Fibroblast of skin of back (primary cell): ENCODE results near the gene ANXA9.

Experiments
- DNase-seq: peaks from one replicate; pipeline ENCODE4 v3.0.0-alpha.2; 2013

ANXA9 gene

GRCh38 chr1:150974580-150975478 lies 7.3 kb upstream of the ANXA9 start, which contains the start of gene CERS2:
Gene CERS2 (minus strand): TSS chr1:150974835. CDS start chr1:150969090, 5,745 bp downstream.
- peak; percentile 86 for DNase-seq

- DNase-seq, result no peak
Measured at GRCh38 chr1:150976401-150976821, 5.7 kb upstream of the ANXA9 start.

- peak; percentile 76 for DNase-seq
Measured at GRCh38 chr1:150976879-150977694, 5.0 kb upstream of the ANXA9 start.

- peak; percentile 86 for DNase-seq
Measured at GRCh38 chr1:150979092-150980056, 2.7 kb upstream of the ANXA9 start.

- DNase-seq, result peak; percentile 26
Measured at GRCh38 chr1:150981177-150981804, 801 bp upstream of the ANXA9 start.

GRCh38 chr1:150985179-150985825 lies 3.2 kb downstream of the ANXA9 start:
- DNase-seq, result no peak

GRCh38 chr1:150987924-150988323 lies 5.8 kb downstream of the ANXA9 start:
- no peak for DNase-seq

- no peak for DNase-seq
Measured at GRCh38 chr1:150992626-150993025, 10.5 kb downstream of the ANXA9 start.

- no peak for DNase-seq
Measured at GRCh38 chr1:150994248-150994647, 12.2 kb downstream of the ANXA9 start.

- no peak for DNase-seq
Measured at GRCh38 chr1:150995460-150995859, 13.4 kb downstream of the ANXA9 start.

- peak; percentile 23 for DNase-seq
Measured at GRCh38 chr1:150995896-150996295, 13.8 kb downstream of the ANXA9 start.

- DNase-seq, result no peak
Measured at GRCh38 chr1:150997126-150997872, 15.2 kb downstream of the ANXA9 start.

- no peak for DNase-seq
Measured at GRCh38 chr1:150997949-150998348, 15.9 kb downstream of the ANXA9 start.

- peak; percentile 43 for DNase-seq
Measured at GRCh38 chr1:150999051-150999674, 17.1 kb downstream of the ANXA9 start.

- DNase-seq, result no peak
Measured at GRCh38 chr1:150999926-151000325, 17.8 kb downstream of the ANXA9 start.

GRCh38 chr1:151000408-151000807 lies 18.3 kb downstream of the ANXA9 start:
- no peak for DNase-seq

- no peak for DNase-seq
Measured at GRCh38 chr1:151001602-151002001, 19.5 kb downstream of the ANXA9 start.

GRCh38 chr1:151002051-151002450 lies 20.0 kb downstream of the ANXA9 start:
- no peak for DNase-seq

- no peak for DNase-seq
Measured at GRCh38 chr1:151002611-151003010, 20.5 kb downstream of the ANXA9 start.

- no peak for DNase-seq
Measured at GRCh38 chr1:151003180-151003579, 21.1 kb downstream of the ANXA9 start.
